IPS-NIHi7 (cell line): ENCODE data around the gene CSNK1G2.
"Not testable (repeated sequence)": the region's sequence is repeated elsewhere in the genome, so short reads cannot be mapped to it uniquely, and the experiment has no call there.

Experiments used
- DNase-seq: peaks from one replicate; pipeline ENCODE4 v3.0.0; 2012; ENCODE audit warnings: mixed read lengths; ENCODE audit errors: extremely low spot score

Gene CSNK1G2

GRCh38 chr19:1988464-1988863, 47.5 kb downstream of the CSNK1G2 start:
- not testable (repeated sequence) for DNase-seq

DNA sequence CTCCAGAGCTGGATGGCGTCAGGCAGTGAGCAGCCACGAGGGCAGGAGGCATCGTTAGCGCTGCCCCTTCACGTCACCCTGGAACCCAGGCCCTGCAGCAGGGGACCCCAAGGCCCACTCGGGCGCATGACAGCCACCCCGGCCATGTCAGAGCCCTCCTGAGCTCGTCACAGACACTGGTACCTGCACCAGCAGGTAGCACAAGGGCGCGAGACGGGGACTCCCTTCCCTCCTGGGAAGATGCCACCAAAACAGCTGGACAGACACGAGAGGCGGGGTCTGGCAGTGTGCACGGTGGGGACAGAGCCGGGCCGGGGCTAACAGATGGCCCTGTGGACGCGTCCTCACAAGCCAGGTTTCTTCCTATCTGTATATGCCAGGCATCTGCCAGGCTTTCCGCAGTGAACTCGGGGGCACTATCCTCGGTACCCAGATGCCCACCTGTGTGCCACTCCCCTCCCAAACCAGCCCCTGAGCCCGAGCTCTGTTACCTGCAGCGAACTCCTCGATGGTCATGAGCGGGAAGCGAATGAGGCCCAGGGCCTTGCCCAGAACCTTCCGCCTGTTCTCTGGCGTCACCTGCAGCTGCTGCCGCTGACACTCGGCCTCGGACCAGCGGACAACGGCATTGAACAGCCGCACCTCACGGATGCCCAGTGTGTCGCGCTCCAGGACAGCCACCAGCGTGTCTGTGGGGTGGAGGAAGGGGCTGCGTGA, 48.7 kb downstream of the CSNK1G2 start:
- DNase-seq = no peak

- no peak for DNase-seq
These were observed 49.5 kb downstream of the CSNK1G2 start for GRCh38 chr19:1990230-1991017.

- DNase-seq = no peak
These were observed 50.3 kb downstream of the CSNK1G2 start for GRCh38 chr19:1991018-1991913.

- DNase-seq = peak; percentile 94
These were observed 51.8 kb downstream of the CSNK1G2 start for GRCh38 chr19:1992759-1993260.

DNA sequence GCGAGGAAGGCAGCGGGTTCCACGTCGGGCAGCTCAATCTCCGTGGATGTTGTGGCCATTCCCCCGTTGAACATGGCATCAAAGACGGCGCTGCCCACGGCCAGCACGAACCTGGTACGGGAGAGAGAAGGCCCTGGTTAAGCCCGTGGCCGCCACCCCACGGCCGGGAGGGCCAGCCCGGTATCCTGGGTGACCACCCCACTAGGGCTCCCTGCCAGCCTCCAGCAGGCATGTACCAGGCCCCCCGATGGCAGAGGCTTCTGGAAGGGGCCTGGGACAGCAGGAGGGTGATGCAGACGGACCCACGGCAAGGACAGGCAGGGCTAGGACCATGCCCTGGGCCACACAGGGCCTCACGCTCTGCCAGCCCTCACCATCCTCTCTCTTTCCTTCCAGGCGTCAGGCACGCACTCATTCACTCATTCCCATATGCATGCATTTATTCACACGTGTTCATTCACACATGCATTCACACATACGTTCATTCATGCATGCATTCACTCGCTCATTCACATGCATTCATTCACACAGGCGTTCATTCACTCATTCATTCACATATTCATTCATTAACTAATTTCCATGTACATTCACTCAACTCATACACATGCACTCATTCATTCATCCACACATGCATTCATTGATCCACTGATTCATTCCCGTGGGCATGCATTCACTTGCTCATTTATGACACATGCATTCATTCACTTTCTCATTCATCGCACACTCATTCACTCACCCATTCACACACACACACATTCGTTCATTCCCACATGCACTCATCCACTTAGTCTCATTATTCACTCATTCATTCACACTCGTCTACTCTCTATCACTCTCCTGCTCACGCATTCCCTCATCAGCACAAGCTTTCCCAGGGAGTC, 56.6 kb downstream of the CSNK1G2 start:
- no peak for DNase-seq

- no peak for DNase-seq
These were observed 58.0 kb downstream of the CSNK1G2 start for GRCh38 chr19:1998712-1999708.

GRCh38 chr19:1999856-2000515, 59.0 kb downstream of the CSNK1G2 start:
- DNase-seq = no peak

GRCh38 chr19:2003874-2004273, 62.9 kb downstream of the CSNK1G2 start:
- DNase-seq = no peak

- DNase-seq = peak; percentile 8
These were observed 69.2 kb downstream of the CSNK1G2 start for GRCh38 chr19:2010135-2010668.

- DNase-seq = no peak
These were observed 70.2 kb downstream of the CSNK1G2 start for GRCh38 chr19:2011169-2011568.

GRCh38 chr19:2012941-2013682, 72.1 kb downstream of the CSNK1G2 start:
- no peak for DNase-seq

- DNase-seq = no peak
These were observed 72.7 kb downstream of the CSNK1G2 start for GRCh38 chr19:2013683-2013961.

GRCh38 chr19:2014131-2014571, 73.2 kb downstream of the CSNK1G2 start:
- no peak for DNase-seq

GRCh38 chr19:2014731-2015607, 74.0 kb downstream of the CSNK1G2 start:
- DNase-seq = peak; percentile 75

- no peak for DNase-seq
These were observed 74.6 kb downstream of the CSNK1G2 start, which contains the start of gene BTBD2 for GRCh38 chr19:2015608-2015950. Gene BTBD2 (minus strand): TSS chr19:2015714. CDS start chr19:2015703, 11 bp downstream.
